Prostate gland (tissue), 2 donors: ENCODE measurements around the gene IFT81. TPM values are rescaled to one million over a fixed set of nuclear protein-coding genes. Genes with fewer than 3 reads are reported as not detected.

Experiments
- DNase-seq: peaks from one replicate; pipeline ENCODE4 v3.0.0-alpha.2; 2019; ENCODE audit warnings: low spot score
- H3K27ac ChIP-seq, 2 donors: fragments of 200-600 bp; sonication (generic); 2 replicates each; pipeline ENCODE4 v1.5.1; 2017 to 2019
- H3K27me3 ChIP-seq: fragments of 200-600 bp; sonication (generic); replicated peaks from 2 replicates; pipeline ENCODE4 v1.5.1; 2019; ENCODE audit not compliant: insufficient read depth
- H3K36me3 ChIP-seq, 2 donors: fragments of 200-600 bp; sonication (generic); 1 replicate in 1 of 2; 2 replicates in 1 of 2; pipeline versions ENCODE4 v1.5.1 to v1.8.1; 2017 to 2019
- H3K4me1 ChIP-seq: fragments of 200-600 bp; sonication (generic); replicated peaks from 2 replicates; pipeline ENCODE4 v1.5.1; 2019
- H3K4me3 ChIP-seq, 2 donors: fragments of 200-600 bp; sonication (generic); 2 replicates each; pipeline ENCODE4 v1.5.1; 2017 to 2019
- H3K9me3 ChIP-seq: fragments of 200-600 bp; sonication (generic); 2 replicates; pipeline ENCODE4 v1.5.1; 2017
- CTCF ChIP-seq, 4 experiments: fragments of 200-600 bp in 2 of 4; fragments of 450-650 bp in 2 of 4; sonication (generic) in 2 of 4; IDR thresholded peaks; 1 replicate in 3 of 4; 2 replicates in 1 of 4; pipeline ENCODE4 v1.5.1; 2016 to 2019; ENCODE audit warnings: antibody characterized with exemption in 4 of 4, mild to moderate bottlenecking in 2 of 4, moderate library complexity in 2 of 4
- POLR2A ChIP-seq: fragments of 450-650 bp; IDR thresholded peaks from one replicate; pipeline ENCODE4 v1.6.1; 2016; ENCODE audit warnings: antibody characterized with exemption, mild to moderate bottlenecking
- POLR2AphosphoS5 ChIP-seq: sonication (generic); formaldehyde crosslinking; IDR thresholded peaks from one replicate; pipeline ENCODE4 v1.6.1; 2017; ENCODE audit warnings: antibody characterized with exemption
- WGBS: methylation state at CpG from one replicate; pipeline ENCODE4 v1.1.5; 2018; 5-methylcytosine and 5-hydroxymethylcytosine counted together
- intact Hi-C: fragments of 100-400 bp; cut with DNase I; formaldehyde crosslinking; loops from one replicate; pipeline ENCODE4 v1.14.2; 2022
- total RNA-seq, 2 donors: library from RNA; depleted of rRNA; stranded (reverse); fragments of >200 nt; gene quantifications; one replicate each; pipeline ENCODE4 v1.1.0, GENCODE V29; 2016

The IFT81 gene
- total RNA-seq, 2 donors from 2014 or later: 11.2 to 16.1 TPM

DNA sequence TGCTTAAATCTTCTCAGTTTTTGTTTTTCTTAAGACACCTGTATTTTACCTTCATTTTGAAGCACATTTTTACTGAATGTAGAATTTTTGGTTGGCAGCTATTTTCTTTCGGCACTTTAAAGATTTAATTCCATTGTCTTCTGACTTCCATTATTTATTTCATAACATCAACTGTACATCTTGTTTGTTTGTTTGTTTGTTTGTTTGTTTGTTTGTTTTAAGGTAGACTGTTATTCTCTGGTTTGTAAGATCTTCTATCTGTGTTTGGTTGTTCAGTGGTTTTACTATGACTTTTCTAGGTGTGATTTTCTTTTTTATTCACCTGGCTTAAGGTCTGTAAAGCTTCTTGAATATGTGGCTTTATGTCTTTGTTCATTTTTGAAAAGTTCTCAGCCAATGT lies 61.9 kb downstream of the IFT81 start:
- H3K4me3 ChIP-seq: no peak overlapping the region
- no peak overlapping the region for H3K27ac ChIP-seq
- no peak for TF ChIP-seq POLR2A
- no peak for TF ChIP-seq CTCF (IDR thresholded peaks at IDR 0.05)
- intact Hi-C loops: no loop called here
- 96% methylated on average over 1 of the region's 1 CpG for whole genome bisulfite sequencing
- H3K27me3 ChIP-seq: no peaks in the 10 kb centered on the region
- H3K4me1 ChIP-seq: no peaks in the 10 kb centered on the region
- H3K36me3 ChIP-seq: no peaks in the 10 kb centered on the region
- no peak for DNase-seq
- no peaks in the 10 kb centered on the region for H3K9me3 ChIP-seq

- no peak for DNase-seq
- H3K36me3 ChIP-seq: no peaks in the 10 kb centered on the region
- H3K4me3 ChIP-seq: no peak overlapping the region
- no peaks in the 10 kb centered on the region for H3K27me3 ChIP-seq
- no peaks in the 10 kb centered on the region for H3K4me1 ChIP-seq
- no peak overlapping the region for H3K27ac ChIP-seq
- WGBS: 68% methylated on average over 1 of the region's 1 CpG
- no peak for TF ChIP-seq POLR2A
- no peak for TF ChIP-seq CTCF (IDR thresholded peaks at IDR 0.05)
- TF ChIP-seq POLR2AphosphoS5: no peak
- intact Hi-C loops: no loop called here
- no peaks in the 10 kb centered on the region for H3K9me3 ChIP-seq
These were observed 69.0 kb downstream of the IFT81 start for GRCh38 chr12:110193196-110193595.

- no peak for TF ChIP-seq POLR2AphosphoS5
- no peak for TF ChIP-seq POLR2A
- no peak for TF ChIP-seq CTCF (IDR thresholded peaks at IDR 0.05)
- Histone ChIP-seq H3K9me3 (no peaks in the 10 kb centered on the region), H3K4me1 (no peaks in the 10 kb centered on the region), H3K27ac (no peak overlapping the region), H3K4me3 (no peak overlapping the region), H3K36me3 (no peaks in the 10 kb centered on the region), H3K27me3 (no peaks in the 10 kb centered on the region)
- no peak for DNase-seq
- intact Hi-C loops: no loop called here
- 83% methylated on average over 2 of the region's 2 CpGs for WGBS
These were observed 72.8 kb downstream of the IFT81 start for GRCh38 chr12:110197003-110197402.

DNA sequence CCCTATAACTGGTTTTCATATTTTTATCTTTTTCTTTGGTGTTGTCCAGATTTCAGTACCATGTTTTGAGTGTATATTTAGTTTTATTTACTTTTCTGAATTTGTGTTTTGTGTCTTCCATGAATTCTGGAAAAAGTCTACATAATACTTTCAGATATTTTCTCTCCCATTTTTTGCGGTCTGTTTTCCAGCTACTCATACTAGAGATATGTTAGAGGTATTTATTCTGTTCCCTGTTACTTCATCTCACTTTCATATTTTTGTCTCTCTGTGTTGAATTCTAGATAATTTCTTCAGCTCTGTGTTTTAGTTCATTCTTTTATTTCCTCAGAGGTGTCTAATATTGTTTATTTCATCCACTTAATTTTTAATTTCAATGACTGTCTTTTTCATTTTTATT lies 74.2 kb downstream of the IFT81 start:
- no peaks in the 10 kb centered on the region for H3K36me3 ChIP-seq
- no peaks in the 10 kb centered on the region for H3K4me1 ChIP-seq
- H3K9me3 ChIP-seq: no peaks in the 10 kb centered on the region
- no peak overlapping the region for H3K27ac ChIP-seq
- no peak for DNase-seq
- 95% methylated on average over 1 of the region's 1 CpG for WGBS
- H3K27me3 ChIP-seq: no peaks in the 10 kb centered on the region
- intact Hi-C loops: no loop called here
- no peak overlapping the region for H3K4me3 ChIP-seq
- TF ChIP-seq CTCF (IDR thresholded peaks at IDR 0.05): no peak
- TF ChIP-seq POLR2AphosphoS5: no peak
- TF ChIP-seq POLR2A: no peak

- intact Hi-C loops: no loop called here
- no peak for TF ChIP-seq POLR2A
- TF ChIP-seq POLR2AphosphoS5: no peak
- no peak for TF ChIP-seq CTCF (IDR thresholded peaks at IDR 0.05)
- no peaks in the 10 kb centered on the region for H3K27me3 ChIP-seq
- H3K27ac ChIP-seq: no peak overlapping the region
- no peak overlapping the region for H3K4me3 ChIP-seq
- no peaks in the 10 kb centered on the region for H3K9me3 ChIP-seq
- H3K36me3 ChIP-seq: no peaks in the 10 kb centered on the region
- 44% methylated on average over 6 of the region's 6 CpGs for WGBS
- H3K4me1 ChIP-seq: no peaks in the 10 kb centered on the region
- DNase-seq: no peak
These were observed 75.4 kb downstream of the IFT81 start for GRCh38 chr12:110199339-110200123.
